Measurements from ENCODE around the gene EGFR. TPM values are rescaled to one million over a fixed set of nuclear protein-coding genes. Genes with fewer than 3 reads are reported as not detected.

Gene EGFR
- total RNA-seq, 1 donor from 2014 or later: 62.7 TPM

- H3K36me3 ChIP-seq: peaks cover 62% of the 10 kb centered on the region
- DNase-seq: no peak
- no peaks in the 10 kb centered on the region for H3K9me3 ChIP-seq
- no peaks in the 10 kb centered on the region for H3K27me3 ChIP-seq (ENCODE audit: low read depth)
- H3K4me3 ChIP-seq: no peak overlapping the region
- intact Hi-C loops (cut with DNase I): no loop called here
- no peaks in the 10 kb centered on the region for H3K4me1 ChIP-seq
- no peak overlapping the region for H3K27ac ChIP-seq
- ATAC-seq: no peak
- TF ChIP-seq CTCF (IDR thresholded peaks at IDR 0.05): no peak
These were observed 132.1 kb downstream of the EGFR start for GRCh38 chr7:55150709-55151451.

GRCh38 chr7:55152516-55152915, 133.7 kb downstream of the EGFR start:
- no peak for TF ChIP-seq CTCF (IDR thresholded peaks at IDR 0.05)
- intact Hi-C loops (cut with DNase I): no loop called here
- Histone ChIP-seq H3K27ac (no peak overlapping the region), H3K27me3 (ENCODE audit: low read depth) (no peaks in the 10 kb centered on the region), H3K9me3 (no peaks in the 10 kb centered on the region), H3K4me3 (no peak overlapping the region), H3K36me3 (peaks cover 66% of the 10 kb centered on the region), H3K4me1 (no peaks in the 10 kb centered on the region)
- ATAC-seq: no peak
- no peak for DNase-seq

- Histone ChIP-seq H3K4me1 (no peaks in the 10 kb centered on the region), H3K27ac (no peak overlapping the region), H3K36me3 (peaks cover 82% of the 10 kb centered on the region), H3K4me3 (no peak overlapping the region), H3K9me3 (no peaks in the 10 kb centered on the region), H3K27me3 (ENCODE audit: low read depth) (no peaks in the 10 kb centered on the region)
- TF ChIP-seq CTCF (IDR thresholded peaks at IDR 0.05): no peak
- ATAC-seq (no peak), DNase-seq (no peak)
- intact Hi-C loops (cut with DNase I): no loop called here
These were observed 135.3 kb downstream of the EGFR start for GRCh38 chr7:55154096-55154495.

- H3K9me3 ChIP-seq: no peaks in the 10 kb centered on the region
- intact Hi-C loops (cut with DNase I): no loop called here
- no peaks in the 10 kb centered on the region for H3K27me3 ChIP-seq (ENCODE audit: low read depth)
- ATAC-seq (no peak), DNase-seq (no peak)
- no peak overlapping the region for H3K4me3 ChIP-seq
- no peaks in the 10 kb centered on the region for H3K4me1 ChIP-seq
- H3K27ac ChIP-seq: no peak overlapping the region
- TF ChIP-seq CTCF (IDR thresholded peaks at IDR 0.05): no peak
- peaks cover 94% of the 10 kb centered on the region for H3K36me3 ChIP-seq
These were observed 136.7 kb downstream of the EGFR start for GRCh38 chr7:55155351-55156117.

GRCh38 chr7:55156919-55157763, 138.3 kb downstream of the EGFR start:
- Histone ChIP-seq H3K27ac (peak overlapping the region; percentile 38), H3K4me1 (no peaks in the 10 kb centered on the region), H3K27me3 (ENCODE audit: low read depth) (no peaks in the 10 kb centered on the region), H3K4me3 (no peak overlapping the region), H3K36me3 (peaks cover 91% of the 10 kb centered on the region), H3K9me3 (no peaks in the 10 kb centered on the region)
- ATAC-seq (no peak), DNase-seq (no peak)
- intact Hi-C loops (cut with DNase I): no loop called here
- no peak for TF ChIP-seq CTCF (IDR thresholded peaks at IDR 0.05)
